ENCODE results near the gene CEP112.

DNA sequence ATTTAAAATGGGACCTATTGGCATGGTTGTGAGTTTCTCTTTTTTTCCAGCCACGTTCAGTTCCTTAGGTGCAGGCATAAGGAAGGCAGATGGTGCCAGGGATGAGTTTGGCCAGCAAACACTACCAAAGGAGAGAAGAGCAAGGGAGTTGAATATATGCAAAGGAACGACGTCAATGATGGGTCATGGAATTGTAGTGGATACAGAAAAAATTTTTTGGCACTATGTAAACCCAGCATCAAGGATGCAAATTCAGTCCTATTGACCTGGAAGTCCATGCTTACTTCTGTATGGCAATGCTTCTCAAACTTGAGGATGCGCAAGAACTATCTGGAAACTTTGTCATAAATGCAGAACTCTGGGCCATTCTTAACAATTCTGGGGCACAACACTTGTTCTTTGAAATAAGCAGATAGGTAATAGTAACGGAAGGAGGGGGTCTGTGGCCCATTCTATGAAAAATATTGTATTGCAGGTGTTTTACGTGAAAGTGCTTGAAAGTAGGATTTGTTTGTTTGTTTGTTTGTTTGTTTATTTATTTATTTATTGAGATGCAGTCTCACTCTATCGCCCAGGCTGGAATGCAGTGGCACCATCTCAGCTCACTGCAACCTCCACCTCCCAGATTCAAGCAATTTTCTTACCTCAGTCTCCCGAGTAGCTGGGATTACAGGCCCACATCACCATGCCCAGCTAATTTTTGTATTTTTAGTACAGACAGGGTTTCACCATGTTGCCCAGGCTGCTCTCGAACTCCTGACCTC is 19.3 kb upstream of the CEP112 start:
- TF ChIP-seq EZH2 (IDR thresholded peaks at IDR 0.05) (no peak), POLR2AphosphoS5 (IDR thresholded peaks at IDR 0.05; ENCODE audit: borderline replicate concordance, low read depth, low read length) (no peak), FOXP2 (optimal IDR thresholded peaks at IDR 0.05; ENCODE audit: control extremely low read depth, extremely low read length, insufficient read depth) (no peak)

All from SK-N-MC (cell line).